Keratinocyte (primary cell): ENCODE results near the gene SH3RF2. TPM values are rescaled to one million over a fixed set of nuclear protein-coding genes. Genes with fewer than 3 reads are reported as not detected.

Experiments used
- DNase-seq: peaks from one replicate; pipeline ENCODE4 v3.0.0-alpha.2; 2011; ENCODE audit warnings: low read depth, missing footprints, low spot score
- FAIRE-seq: peaks from 2 replicates; lab custom pipeline; 2011; peaks lifted over from hg19 to GRCh38; lab: Jason Lieb, UNC
- H2AFZ ChIP-seq: 2 replicates; pipeline ENCODE4 v1.6.0; 2012; ENCODE audit warnings: low read length, control low read depth, inconsistent platforms; ENCODE audit not compliant: control insufficient read depth
- H3K27ac ChIP-seq: 2 replicates; pipeline ENCODE4 v1.5.1; 2011; ENCODE audit warnings: low read length; ENCODE audit not compliant: control insufficient read depth, insufficient read depth
- H3K27me3 ChIP-seq: 3 replicates; pipeline ENCODE4 v1.6.0; 2011; ENCODE audit warnings: low read length; ENCODE audit not compliant: control insufficient read depth, insufficient read depth; ENCODE audit errors: extremely low read depth
- H3K36me3 ChIP-seq, 2 experiments: 2 replicates in 1 of 2; 3 replicates in 1 of 2; pipeline ENCODE4 v1.5.1; 2011; ENCODE audit warnings: low read length in 2 of 2, mild to moderate bottlenecking in 1 of 2; ENCODE audit not compliant: control insufficient read depth in 2 of 2, insufficient read depth in 2 of 2; ENCODE audit errors: extremely low read depth in 1 of 2
- H3K4me1 ChIP-seq: 3 replicates; pipeline ENCODE4 v1.5.1; 2011; ENCODE audit warnings: low read length; ENCODE audit not compliant: control insufficient read depth, insufficient read depth; ENCODE audit errors: extremely low read depth
- H3K4me2 ChIP-seq: 3 replicates; pipeline ENCODE4 v1.6.0; 2011; ENCODE audit warnings: low read depth, low read length; ENCODE audit not compliant: control insufficient read depth, insufficient read depth; ENCODE audit errors: extremely low read depth
- H3K4me3 ChIP-seq, 3 experiments: fragments of 200-600 bp in 1 of 3; sonication (generic) in 1 of 3; 2 replicates in 2 of 3; 3 replicates in 1 of 3; pipeline ENCODE4 v1.5.1; 2011 to 2016; ENCODE audit warnings: low read length in 3 of 3, mild to moderate bottlenecking in 3 of 3, control low read depth in 2 of 3, inconsistent platforms in 1 of 3, low read depth in 1 of 3, mixed read lengths in 1 of 3, mixed run types in 1 of 3, moderate library complexity in 1 of 3; ENCODE audit not compliant: control insufficient read depth in 2 of 3, insufficient read depth in 2 of 3; ENCODE audit errors: extremely low read depth in 1 of 3
- H3K79me2 ChIP-seq: 2 replicates; pipeline ENCODE4 v1.6.0; 2012; ENCODE audit warnings: low read length; ENCODE audit not compliant: control insufficient read depth, insufficient read depth
- H3K9ac ChIP-seq: 3 replicates; pipeline ENCODE4 v1.6.0; 2011; ENCODE audit warnings: low read length; ENCODE audit not compliant: control insufficient read depth, insufficient read depth; ENCODE audit errors: extremely low read depth
- H3K9me1 ChIP-seq: 3 replicates; pipeline ENCODE4 v1.6.0; 2011; ENCODE audit warnings: low read length; ENCODE audit not compliant: control insufficient read depth, insufficient read depth; ENCODE audit errors: extremely low read depth
- H3K9me3 ChIP-seq: 2 replicates; pipeline ENCODE4 v1.5.1; 2012; ENCODE audit warnings: low read depth, low read length; ENCODE audit not compliant: control insufficient read depth
- H4K20me1 ChIP-seq: 3 replicates; pipeline ENCODE4 v1.6.0; 2011; ENCODE audit warnings: low read length; ENCODE audit not compliant: control insufficient read depth, insufficient read depth; ENCODE audit errors: extremely low read depth
- EZH2 ChIP-seq: IDR thresholded peaks from one replicate; pipeline ENCODE4 v1.6.1; 2012; ENCODE audit warnings: inconsistent platforms, mild to moderate bottlenecking, low read length, moderate library complexity
- dilution Hi-C: fragments of 300-500 bp; cut with MboI; formaldehyde crosslinking; loops from one replicate; pipeline ENCODE4 v1.7.0; 2020; ENCODE audit warnings: low sequenced_read_pairs; ENCODE audit not compliant: extremely low pct_ligation_motif_present
- polyA plus RNA-seq, 5 experiments: library from polyadenylated mRNA; depleted of rRNA in 3 of 5; stranded (reverse) in 3 of 5; stranded (forward) in 1 of 5; unstranded in 1 of 5; fragments of >200 nt; gene quantifications; 1 replicate in 1 of 5; 2 replicates in 3 of 5; 3 replicates in 1 of 5; pipeline versions ENCODE4 v1.2.1 to v1.2.3, GENCODE V29; 2011 to 2012; ENCODE audit warnings: missing spikeins in 2 of 5, low read depth in 1 of 5, low replicate concordance in 1 of 5
- TF ChIP-seq, protein P1 (sequence below), 3 experiments: IDR thresholded peaks in 1 of 3; conservative IDR thresholded peaks in 1 of 3; optimal IDR thresholded peaks in 1 of 3; 2 replicates in 2 of 3; 3 replicates in 1 of 3; pipeline versions ENCODE3 to v1.5.1; 2011; ENCODE audit warnings: low read length in 3 of 3, mild to moderate bottlenecking in 3 of 3, moderate library complexity in 2 of 3, control low read depth in 1 of 3, inconsistent platforms in 1 of 3; ENCODE audit not compliant: insufficient read depth in 2 of 3; ENCODE audit errors: extremely low read depth in 1 of 3

The SH3RF2 gene
- polyA plus RNA-seq, 1 donor (not counting 4 experiments of a cell fraction or from before 2014, with no cell fraction given) = 43.7 TPM

DNA sequence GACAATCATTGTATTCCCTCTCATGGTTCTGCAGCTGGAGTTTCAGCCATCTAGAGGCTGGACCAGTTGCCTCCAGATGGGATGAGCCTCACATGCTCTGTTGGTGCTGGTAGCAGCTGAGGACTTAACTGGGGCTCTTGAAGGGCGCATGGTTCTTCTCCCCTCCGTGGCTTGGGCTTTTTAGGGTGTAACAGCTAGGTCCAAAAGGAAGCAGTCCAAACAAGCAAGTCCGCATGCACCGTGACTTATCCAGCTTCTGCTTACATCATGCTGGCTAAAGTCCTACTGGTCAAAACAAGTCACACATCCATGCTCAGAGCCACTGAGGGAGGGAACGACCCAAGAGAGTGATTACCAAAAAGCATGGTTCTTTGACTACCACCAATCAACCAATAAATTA is 31.6 kb upstream of the SH3RF2 start:
- Histone ChIP-seq H3K9ac (no peak overlapping the region), H3K27ac (no peak overlapping the region), H3K4me1 (no peaks in the 10 kb centered on the region), H2AFZ (no peak overlapping the region), H3K9me1 (no peaks in the 10 kb centered on the region), H4K20me1 (no peaks in the 10 kb centered on the region), H3K36me3 (no peaks in the 10 kb centered on the region), H3K9me3 (no peaks in the 10 kb centered on the region), H3K79me2 (no peaks in the 10 kb centered on the region), H3K27me3 (no peaks in the 10 kb centered on the region), H3K4me2 (no peak overlapping the region), H3K4me3 (no peak overlapping the region)
- dilution Hi-C loops = no loop called here
- no peak for DNase-seq
- TF ChIP-seq EZH2 = no peak
- TF ChIP-seq, protein P1, sequence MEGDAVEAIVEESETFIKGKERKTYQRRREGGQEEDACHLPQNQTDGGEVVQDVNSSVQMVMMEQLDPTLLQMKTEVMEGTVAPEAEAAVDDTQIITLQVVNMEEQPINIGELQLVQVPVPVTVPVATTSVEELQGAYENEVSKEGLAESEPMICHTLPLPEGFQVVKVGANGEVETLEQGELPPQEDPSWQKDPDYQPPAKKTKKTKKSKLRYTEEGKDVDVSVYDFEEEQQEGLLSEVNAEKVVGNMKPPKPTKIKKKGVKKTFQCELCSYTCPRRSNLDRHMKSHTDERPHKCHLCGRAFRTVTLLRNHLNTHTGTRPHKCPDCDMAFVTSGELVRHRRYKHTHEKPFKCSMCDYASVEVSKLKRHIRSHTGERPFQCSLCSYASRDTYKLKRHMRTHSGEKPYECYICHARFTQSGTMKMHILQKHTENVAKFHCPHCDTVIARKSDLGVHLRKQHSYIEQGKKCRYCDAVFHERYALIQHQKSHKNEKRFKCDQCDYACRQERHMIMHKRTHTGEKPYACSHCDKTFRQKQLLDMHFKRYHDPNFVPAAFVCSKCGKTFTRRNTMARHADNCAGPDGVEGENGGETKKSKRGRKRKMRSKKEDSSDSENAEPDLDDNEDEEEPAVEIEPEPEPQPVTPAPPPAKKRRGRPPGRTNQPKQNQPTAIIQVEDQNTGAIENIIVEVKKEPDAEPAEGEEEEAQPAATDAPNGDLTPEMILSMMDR (optimal IDR thresholded peaks at IDR 0.05 in 1 of 3, IDR thresholded peaks at IDR 0.05 in 1 of 3, conservative IDR thresholded peaks at IDR 0.05 in 1 of 3; ENCODE audit: extremely low read depth in 1 of 3, insufficient read depth in 2 of 3, low read length in 3 of 3) = no peak
- no peak for FAIRE-seq

DNA sequence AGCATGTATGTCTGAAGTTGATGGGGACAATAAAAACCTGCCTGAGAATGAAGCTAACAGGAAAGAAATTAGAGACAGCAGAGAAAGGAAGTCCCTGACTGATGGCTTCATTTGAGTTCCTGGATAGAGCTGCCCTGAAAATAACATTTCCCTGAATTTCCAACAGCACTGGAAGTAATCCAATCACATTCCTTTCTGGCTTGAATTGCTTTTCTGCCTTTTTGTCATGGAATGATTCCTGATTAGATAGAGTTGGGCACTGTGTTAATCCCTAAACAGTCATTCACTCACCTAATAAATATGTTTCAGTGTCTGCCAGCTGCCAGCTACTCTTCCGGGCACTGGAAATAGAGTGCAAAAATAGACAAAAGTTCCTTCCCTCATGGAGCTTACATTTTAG is 30.0 kb upstream of the SH3RF2 start:
- dilution Hi-C loops = no loop called here
- H3K4me1 ChIP-seq = no peaks in the 10 kb centered on the region
- no peak for DNase-seq

More for the DNA sequence above, 30.0 kb upstream of the SH3RF2 start:
- no peaks in the 10 kb centered on the region for H3K36me3 ChIP-seq
- H3K4me2 ChIP-seq = no peak overlapping the region
- FAIRE-seq = no peak
- H2AFZ ChIP-seq = no peak overlapping the region
- no peak overlapping the region for H3K9ac ChIP-seq
- H3K4me3 ChIP-seq = no peak overlapping the region
- TF ChIP-seq EZH2 = no peak
- TF ChIP-seq, protein P1 (optimal IDR thresholded peaks at IDR 0.05 in 1 of 3, IDR thresholded peaks at IDR 0.05 in 1 of 3, conservative IDR thresholded peaks at IDR 0.05 in 1 of 3; ENCODE audit: extremely low read depth in 1 of 3, insufficient read depth in 2 of 3, low read length in 3 of 3) = no peak
- H4K20me1 ChIP-seq = no peaks in the 10 kb centered on the region
- no peak overlapping the region for H3K27ac ChIP-seq
- no peaks in the 10 kb centered on the region for H3K79me2 ChIP-seq
- no peaks in the 10 kb centered on the region for H3K27me3 ChIP-seq
- H3K9me1 ChIP-seq = no peaks in the 10 kb centered on the region
- no peaks in the 10 kb centered on the region for H3K9me3 ChIP-seq
